HG03457 (cell line): ENCODE data around the gene UBR3.
"Not testable (repeated sequence)": the region's sequence is repeated elsewhere in the genome, so short reads cannot be mapped to it uniquely, and the experiment has no call there.

Source experiments
- ATAC-seq: cut with Tn5 transposase; IDR thresholded peaks from one replicate; pipeline ENCODE4 v1.9.1; 2021; ENCODE audit warnings: moderate number of reproducible peaks; ENCODE audit not compliant: unreplicated experiment

The UBR3 gene

GRCh38 chr2:169867579-169867978 is 40.3 kb downstream of the UBR3 start:
- no peak for ATAC-seq

GRCh38 chr2:169868951-169869350 is 41.7 kb downstream of the UBR3 start:
- ATAC-seq: no peak

- not testable (repeated sequence) for ATAC-seq
Measured at GRCh38 chr2:169871369-169871768, 44.1 kb downstream of the UBR3 start.

GRCh38 chr2:169871994-169872393 is 44.7 kb downstream of the UBR3 start:
- no peak for ATAC-seq

DNA sequence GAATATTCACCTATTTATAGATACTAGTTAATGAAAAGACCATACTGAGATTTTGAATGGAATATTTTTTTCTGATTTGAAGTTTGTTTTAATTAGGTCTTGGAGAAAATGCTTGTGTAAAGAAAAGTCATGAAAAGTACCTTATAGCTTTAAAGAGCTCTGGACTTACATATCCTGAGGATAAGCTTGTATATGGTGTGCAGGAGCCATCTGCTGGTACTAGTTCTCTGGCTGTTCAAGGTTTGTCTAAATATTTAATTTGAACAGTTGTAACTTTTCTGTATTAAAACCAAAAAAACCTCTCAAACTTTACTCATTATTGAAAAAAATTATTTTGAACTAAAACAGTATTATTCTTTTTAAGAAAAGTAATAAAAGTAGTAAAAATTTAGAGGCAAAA is 50.1 kb downstream of the UBR3 start:
- ATAC-seq: no peak

- ATAC-seq: no peak
Measured at GRCh38 chr2:169887120-169887519, 59.9 kb downstream of the UBR3 start.

DNA sequence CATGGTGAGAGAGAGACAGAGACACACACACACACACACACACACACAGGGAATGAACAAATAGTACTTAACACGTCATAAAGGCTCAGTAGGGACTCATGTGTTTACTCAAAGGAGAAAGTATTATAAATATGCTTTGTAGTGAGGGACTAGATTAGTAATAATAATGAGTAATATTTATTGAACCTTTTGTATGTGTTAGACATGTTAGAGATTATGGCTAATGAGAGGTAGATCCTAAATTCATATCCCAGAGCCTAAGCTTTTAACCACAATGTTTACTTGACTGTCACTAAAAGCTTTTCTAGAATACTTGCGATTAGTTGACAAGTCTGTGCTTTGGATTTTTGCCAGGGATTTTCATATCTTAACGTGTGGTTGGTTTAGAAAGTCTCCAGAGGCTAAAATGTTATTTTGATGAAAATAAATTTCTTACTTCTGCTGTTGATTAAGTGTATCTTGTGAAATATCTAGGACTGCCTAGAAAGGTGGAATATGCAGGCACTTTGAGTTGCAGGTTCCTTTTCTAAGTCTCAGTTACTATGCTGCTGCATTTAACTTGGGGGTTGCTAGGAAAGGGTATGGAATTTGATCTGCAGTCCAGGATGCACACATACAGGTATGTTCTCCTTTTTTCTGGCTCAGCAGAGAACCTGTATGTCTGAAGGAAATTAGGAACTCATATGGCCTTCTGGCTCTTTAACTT is 64.5 kb downstream of the UBR3 start:
- no peak for ATAC-seq

DNA sequence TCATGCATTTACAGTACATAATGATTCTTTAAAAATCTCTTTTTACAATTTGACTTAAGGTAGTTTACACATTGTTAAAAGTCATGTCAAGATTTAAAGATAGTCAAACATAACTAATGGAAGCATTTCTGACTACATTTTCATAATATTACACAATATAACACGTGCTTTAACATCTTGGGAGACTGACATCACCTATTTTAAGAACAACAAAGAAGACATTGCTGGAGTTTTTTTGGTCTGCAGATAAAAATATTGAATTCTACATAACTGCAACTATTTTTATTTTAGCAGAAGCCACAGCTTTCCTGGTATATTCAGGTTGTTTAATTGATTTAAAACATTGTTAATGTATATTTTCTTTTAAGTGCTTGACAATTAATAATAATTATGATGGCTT is 65.7 kb downstream of the UBR3 start:
- no peak for ATAC-seq

GRCh38 chr2:169895294-169895985 is 68.2 kb downstream of the UBR3 start:
- no peak for ATAC-seq

GRCh38 chr2:169897834-169898233 is 70.6 kb downstream of the UBR3 start:
- ATAC-seq: no peak

DNA sequence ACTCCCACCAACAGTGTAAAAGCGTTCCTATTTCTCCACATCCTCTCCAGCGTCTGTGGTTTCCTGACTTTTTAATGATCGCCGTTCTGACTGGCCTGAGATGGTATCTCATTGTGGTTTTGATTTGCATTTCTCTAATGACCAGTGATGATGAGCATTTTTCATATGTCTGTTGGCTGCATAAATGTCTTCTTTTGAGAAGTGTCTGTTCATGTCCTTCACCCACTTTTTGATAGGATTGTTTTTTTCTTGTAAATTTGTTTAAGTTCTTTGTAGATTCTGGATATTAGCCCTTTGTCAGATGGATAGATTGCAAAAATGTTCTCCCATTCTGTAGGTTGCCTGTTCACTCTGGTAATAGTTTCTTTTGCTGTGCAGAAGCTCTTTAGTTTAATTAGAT is 72.8 kb downstream of the UBR3 start:
- ATAC-seq: not testable (repeated sequence)

DNA sequence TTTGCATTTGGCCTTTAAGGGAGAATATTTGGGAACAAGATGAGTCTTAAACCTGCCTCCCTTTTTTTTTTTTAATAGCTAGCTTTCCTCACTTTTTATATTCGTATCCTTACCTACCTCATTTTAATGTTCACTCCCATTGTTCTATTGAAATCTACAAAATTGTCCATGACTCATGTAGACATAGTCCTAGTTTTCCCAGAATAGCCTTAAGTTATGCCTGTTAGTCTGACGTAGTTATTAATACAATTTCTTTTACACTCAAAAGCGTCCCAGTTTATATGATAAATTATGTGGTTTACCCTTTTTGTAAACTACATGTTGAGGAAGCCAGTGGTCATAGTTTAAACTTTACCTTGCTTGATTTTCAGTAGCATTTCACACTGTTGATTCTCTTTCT is 73.4 kb downstream of the UBR3 start:
- no peak for ATAC-seq

DNA sequence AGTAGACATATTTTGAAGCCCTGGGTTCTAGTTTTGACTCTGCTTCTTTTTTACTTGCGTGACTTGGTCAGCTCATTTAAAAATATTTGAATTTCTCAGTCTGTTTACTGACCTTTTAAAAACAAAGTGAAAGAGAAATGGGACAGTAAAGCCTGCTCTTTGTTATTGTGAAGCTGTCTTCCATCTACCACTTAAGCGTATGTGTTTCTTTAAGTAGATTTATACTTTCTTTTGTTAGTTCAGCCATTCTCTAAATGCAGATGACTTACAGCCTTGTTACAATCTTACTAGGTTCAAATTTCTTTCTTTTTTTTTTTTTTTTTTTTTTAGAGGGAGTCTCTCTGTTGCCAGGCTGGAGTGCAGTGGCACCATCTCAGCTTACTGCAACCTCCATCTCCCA is 79.5 kb downstream of the UBR3 start:
- ATAC-seq: no peak

DNA sequence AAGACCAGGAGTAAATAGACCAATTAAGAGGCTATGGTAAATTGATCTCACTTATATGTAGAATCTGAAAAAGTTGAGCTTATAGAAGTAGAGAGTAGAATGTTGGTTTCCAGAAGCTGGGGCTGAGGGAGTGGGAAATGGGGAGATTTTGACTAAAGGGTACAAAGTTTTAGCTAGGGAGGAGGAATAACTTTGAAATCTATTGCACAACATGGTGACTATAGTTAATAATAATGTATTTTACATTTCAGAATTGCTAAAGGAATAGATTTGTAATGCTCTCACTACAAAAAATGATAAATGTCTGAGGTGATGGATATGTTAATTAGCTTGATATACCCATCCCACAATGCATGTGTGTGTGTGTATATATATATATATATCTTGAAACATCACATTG is 82.1 kb downstream of the UBR3 start:
- ATAC-seq: no peak

DNA sequence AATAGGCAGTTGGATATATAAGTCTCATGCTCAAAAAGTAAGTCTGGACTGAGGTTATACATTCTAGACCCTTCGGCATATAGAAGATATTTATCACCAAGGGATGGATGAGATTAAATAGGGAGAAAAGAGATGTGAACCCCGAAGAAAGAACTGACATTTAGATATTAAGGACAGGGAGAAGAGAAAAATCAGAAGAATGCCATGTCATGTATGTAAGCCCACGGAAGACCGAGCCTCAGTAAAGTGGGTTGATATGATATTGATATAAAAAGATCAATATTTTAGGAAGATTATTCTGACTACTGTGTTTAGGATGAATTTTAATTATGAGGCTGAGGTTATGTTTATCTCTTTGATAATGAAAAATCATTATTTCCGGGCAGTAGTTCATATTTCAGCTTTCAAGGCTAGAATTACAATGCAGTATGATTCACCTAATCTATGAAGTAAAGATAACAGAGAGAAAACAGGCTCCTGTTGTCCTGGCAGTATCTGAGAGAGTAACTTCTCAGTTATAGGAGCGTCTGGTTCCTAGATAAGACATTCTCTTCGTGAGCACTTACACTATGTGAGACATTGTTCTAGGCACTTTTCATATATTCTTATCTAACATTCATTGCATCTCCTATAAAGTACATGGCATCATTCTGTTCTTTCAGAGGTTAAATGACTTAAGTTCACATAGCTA is 83.0 kb downstream of the UBR3 start:
- ATAC-seq: no peak

- no peak for ATAC-seq
Measured at GRCh38 chr2:169911119-169911518, 83.9 kb downstream of the UBR3 start.

DNA sequence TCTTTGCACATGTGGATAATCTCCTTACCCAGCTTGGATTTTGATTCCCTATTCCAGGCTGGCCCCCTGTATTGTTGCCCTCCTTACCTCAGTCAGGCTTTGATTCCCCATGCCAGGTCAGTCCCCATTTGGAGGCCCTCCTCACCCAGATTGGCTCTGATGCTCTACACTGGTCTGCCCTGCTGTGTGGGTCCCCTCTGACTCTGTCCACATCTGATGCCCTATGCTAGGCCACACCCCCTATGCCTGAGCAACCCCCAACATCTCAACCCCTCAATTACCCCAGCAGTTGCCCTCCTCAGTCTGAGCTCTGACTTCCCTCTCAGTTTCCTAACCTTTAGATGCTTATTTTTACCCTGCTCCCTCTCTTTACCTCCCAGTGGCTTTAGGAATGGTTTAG is 89.4 kb downstream of the UBR3 start:
- no peak for ATAC-seq

GRCh38 chr2:169923977-169924376 is 96.7 kb downstream of the UBR3 start:
- no peak for ATAC-seq

- ATAC-seq: no peak
Measured at GRCh38 chr2:169925968-169926367, 98.7 kb downstream of the UBR3 start.

GRCh38 chr2:169928463-169928864 is 101.2 kb downstream of the UBR3 start:
- ATAC-seq: no peak

GRCh38 chr2:169933124-169933711 is 106.0 kb downstream of the UBR3 start:
- ATAC-seq: no peak

DNA sequence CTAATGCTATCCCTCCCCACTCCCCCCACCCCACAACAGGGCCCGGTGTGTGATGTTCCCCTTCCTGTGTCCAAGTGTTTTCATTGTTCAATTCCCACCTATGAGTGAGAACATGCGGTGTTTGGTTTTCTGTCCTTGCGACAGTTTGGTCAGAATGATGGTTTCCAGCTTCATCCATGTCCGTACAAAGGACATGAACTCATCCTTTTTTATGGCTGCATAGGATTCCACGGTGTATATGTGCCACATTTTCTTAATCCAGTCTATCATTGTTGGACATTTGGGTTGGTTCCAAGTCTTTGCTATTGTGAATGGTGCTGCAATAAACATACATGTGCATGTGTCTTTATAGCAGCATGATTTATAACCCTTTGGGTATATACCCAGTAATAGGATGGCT is 109.4 kb downstream of the UBR3 start:
- not testable (repeated sequence) for ATAC-seq
